K562 (cell line): ENCODE results near the gene LRP10. TPM values are rescaled to one million over a fixed set of nuclear protein-coding genes. Genes with fewer than 3 reads are reported as not detected.

Experiments
- BACH1 ChIP-seq: fragments of 200-800 bp; sonication (Bioruptor generic); IDR thresholded peaks from 2 replicates; pipeline ENCODE4 v1.6.1; 2016; ENCODE audit warnings: missing genetic modification characterization, missing compliant biosample characterization
- CAMTA2 ChIP-seq: fragments of 250-450 bp; sonication (Bioruptor Pico); conservative IDR thresholded peaks from 2 replicates; pipeline ENCODE4 v1.5.1; 2022
- CCNT2 ChIP-seq: IDR thresholded peaks from 2 replicates; pipeline ENCODE4 v1.6.1; 2011; ENCODE audit warnings: borderline replicate concordance, low read depth, mild to moderate bottlenecking, moderate library complexity, mixed read lengths, low read length; ENCODE audit not compliant: insufficient read length; ENCODE audit errors: extremely low read depth
- EGR1 ChIP-seq: fragments of 450-650 bp; conservative IDR thresholded peaks from 2 replicates; pipeline ENCODE4 v1.6.1; 2017; ENCODE audit warnings: mild to moderate bottlenecking
- EHMT2 ChIP-seq: fragments of 450-650 bp; IDR thresholded peaks from 2 replicates; pipeline ENCODE4 v1.6.1; 2018; ENCODE audit warnings: antibody characterized with exemption
- FOXK2 ChIP-seq, 2 experiments: fragments of 450-650 bp; IDR thresholded peaks in 1 of 2; conservative IDR thresholded peaks in 1 of 2; 2 replicates each; pipeline ENCODE4 v1.6.1; 2016; ENCODE audit warnings: low read depth in 2 of 2, mild to moderate bottlenecking in 1 of 2
- HNRNPLL ChIP-seq: fragments of 200-400 bp; formaldehyde crosslinking; IDR thresholded peaks from 2 replicates; pipeline ENCODE4 v1.6.1; 2017; ENCODE audit warnings: low read length, low read depth, mild to moderate bottlenecking; ENCODE audit not compliant: poor library complexity, severe bottlenecking
- L3MBTL2 ChIP-seq: fragments of 450-650 bp; IDR thresholded peaks from 2 replicates; pipeline ENCODE4 v1.6.1; 2016; ENCODE audit warnings: mild to moderate bottlenecking, moderate library complexity
- PML ChIP-seq: IDR thresholded peaks from 2 replicates; pipeline ENCODE4 v1.6.1; 2012; ENCODE audit warnings: low read length, inconsistent platforms
- RBBP5 ChIP-seq: fragments of 200-600 bp; sonication (generic); IDR thresholded peaks from 2 replicates; pipeline ENCODE4 v1.6.1; 2012; ENCODE audit warnings: borderline replicate concordance, mild to moderate bottlenecking, low read length, control low read depth, inconsistent platforms; ENCODE audit not compliant: insufficient read depth, poor library complexity, severe bottlenecking
- RBM17 ChIP-seq: fragments of 200-400 bp; formaldehyde crosslinking; IDR thresholded peaks from 2 replicates; pipeline ENCODE4 v1.6.1; 2017; ENCODE audit warnings: low read depth, mild to moderate bottlenecking, low read length, borderline replicate concordance
- RBM39 ChIP-seq: fragments of 200-400 bp; formaldehyde crosslinking; optimal IDR thresholded peaks from 2 replicates; pipeline ENCODE3; 2018; ENCODE audit warnings: low read depth, low read length
- RHOXF2B ChIP-seq: fragments of 250-450 bp; sonication (Bioruptor Pico); conservative IDR thresholded peaks from 2 replicates; pipeline ENCODE4 v1.5.1; 2021
- SRSF1 ChIP-seq: fragments of 200-400 bp; formaldehyde crosslinking; IDR thresholded peaks from 2 replicates; pipeline ENCODE4 v1.6.1; 2017; ENCODE audit warnings: mild to moderate bottlenecking, low read depth, low read length, moderate library complexity
- TBP ChIP-seq: optimal IDR thresholded peaks from 2 replicates; pipeline ENCODE3; 2011; ENCODE audit warnings: low read depth, low read length, improper control_type of control experiment
- U2AF1 ChIP-seq: fragments of 200-400 bp; formaldehyde crosslinking; optimal IDR thresholded peaks from 2 replicates; pipeline ENCODE3; 2017; ENCODE audit warnings: mild to moderate bottlenecking, low read depth, low read length, moderate library complexity
- ZBTB7A ChIP-seq: IDR thresholded peaks from 2 replicates; pipeline ENCODE4 v1.6.1; 2011; ENCODE audit warnings: low read depth, mild to moderate bottlenecking, low read length, moderate library complexity, borderline replicate concordance; ENCODE audit not compliant: control insufficient read depth
- ZEB2 ChIP-seq: fragments of 450-650 bp; IDR thresholded peaks from 2 replicates; pipeline ENCODE4 v1.6.1; 2016
- ZNF77 ChIP-seq: fragments of 250-450 bp; sonication (Bioruptor Pico); IDR thresholded peaks from 2 replicates; pipeline ENCODE4 v1.5.0; 2020
- ZNF780A ChIP-seq: fragments of 250-450 bp; sonication (Bioruptor Pico); IDR thresholded peaks from 2 replicates; pipeline ENCODE4 v1.5.0; 2021; ENCODE audit warnings: mild to moderate bottlenecking
- ZNF79 ChIP-seq: fragments of 250-450 bp; sonication (Bioruptor Pico); IDR thresholded peaks from 2 replicates; pipeline ENCODE4 v1.4.0; 2020; ENCODE audit warnings: low read depth, mild to moderate bottlenecking, moderate library complexity
- polyA plus RNA-seq, 8 experiments: library from polyadenylated mRNA; depleted of rRNA in 4 of 8; stranded (reverse) in 5 of 8; unstranded in 3 of 8; fragments of >200 nt; fragmentation: Nextera tagmentation in 2 of 8; fragmentation: Illumina TruSeq in 1 of 8; extraction: Ambion mirVana in 2 of 8; extraction: Trizol in 1 of 8; gene quantifications; 2 replicates each; pipeline versions ENCODE4 v1.2.1 to v1.2.3, GENCODE V29; 2011 to 2014; ENCODE audit warnings: inconsistent platforms in 1 of 8, missing spikeins in 1 of 8
- total RNA-seq, 7 experiments: library from RNA; depleted of rRNA in 6 of 7; stranded (reverse); fragments of >200 nt in 6 of 7; fragmentation: Illumina TruSeq in 2 of 7; extraction: Trizol in 2 of 7; gene quantifications; 2 replicates each; pipeline versions ENCODE4 v1.2.1 to v1.2.3, GENCODE V29; 2011 to 2021; ENCODE audit warnings: low replicate concordance in 1 of 7
- TF ChIP-seq, protein P1 (sequence below): fragments of 250-450 bp; sonication (Bioruptor Pico); IDR thresholded peaks from 2 replicates; pipeline ENCODE4 v1.9.0; 2021; ENCODE audit warnings: mild to moderate bottlenecking, inconsistent platforms

LRP10 gene
- total and polyA plus RNA-seq, 9 of the 15 experiments (the other 6 are each of a cell fraction or from before 2014, with no cell fraction given), result 1.3 to 45.5 (median 10.9) TPM

DNA sequence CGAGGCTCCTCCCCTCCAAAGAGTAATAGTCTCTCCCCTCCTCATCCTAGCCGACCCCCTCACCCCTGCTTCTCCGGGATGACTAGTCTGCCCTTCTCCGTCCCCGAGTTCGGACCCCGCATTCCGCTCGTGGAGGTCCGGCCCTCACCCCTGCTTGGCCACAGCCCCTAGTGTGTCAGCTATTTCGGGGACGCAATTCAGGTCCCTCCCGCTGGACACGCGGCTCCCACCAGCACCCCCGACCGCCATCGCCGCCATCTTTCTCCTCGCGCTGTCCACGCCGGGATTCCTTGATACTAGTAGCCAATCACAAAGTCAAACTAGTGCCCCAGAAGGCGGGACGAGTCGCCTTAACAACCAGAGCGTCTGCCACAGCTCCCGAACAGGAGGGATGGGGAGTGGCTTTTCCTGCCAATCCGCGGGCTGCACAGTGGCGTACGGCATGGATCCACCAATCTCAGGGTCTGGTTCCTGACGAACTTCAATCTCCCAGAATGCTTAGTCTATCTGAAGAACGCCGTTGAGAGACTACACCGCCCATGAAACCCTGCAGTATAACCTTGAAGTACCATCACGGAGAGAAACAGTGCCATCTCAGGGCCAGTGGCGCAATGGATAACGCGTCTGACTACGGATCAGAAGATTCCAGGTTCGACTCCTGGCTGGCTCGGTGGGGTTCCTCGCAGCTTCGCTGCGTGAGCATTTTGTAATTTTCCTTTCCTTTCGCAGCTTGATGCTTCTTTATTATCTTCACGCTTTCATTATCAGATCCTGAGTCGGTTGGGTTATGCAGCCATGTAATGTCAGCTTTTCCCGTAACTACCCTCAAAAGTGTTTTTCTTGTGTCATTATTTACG, 57.8 kb downstream of the LRP10 start, which contains the start of gene PRMT5 (continued):
- TF ChIP-seq ZNF79 (CRISPR knock-in tag), result no peak
- TF ChIP-seq EHMT2, result no peak
- TF ChIP-seq PML, result peak; percentile 75
- peak; percentile 65; the same call in 1 of the 2 replicates for TF ChIP-seq BACH1 (tag)
- TF ChIP-seq RBM17, result no peak
- no peak for TF ChIP-seq CAMTA2 (CRISPR knock-in tag)
- no peak for TF ChIP-seq SRSF1
- peak; percentile 83 for TF ChIP-seq RBM39
- TF ChIP-seq HNRNPLL, result peak; percentile 36
- peak; percentile 45; the same call in 1 of the 2 replicates for TF ChIP-seq L3MBTL2
- TF ChIP-seq ZEB2, result no peak
- TF ChIP-seq, protein P1, sequence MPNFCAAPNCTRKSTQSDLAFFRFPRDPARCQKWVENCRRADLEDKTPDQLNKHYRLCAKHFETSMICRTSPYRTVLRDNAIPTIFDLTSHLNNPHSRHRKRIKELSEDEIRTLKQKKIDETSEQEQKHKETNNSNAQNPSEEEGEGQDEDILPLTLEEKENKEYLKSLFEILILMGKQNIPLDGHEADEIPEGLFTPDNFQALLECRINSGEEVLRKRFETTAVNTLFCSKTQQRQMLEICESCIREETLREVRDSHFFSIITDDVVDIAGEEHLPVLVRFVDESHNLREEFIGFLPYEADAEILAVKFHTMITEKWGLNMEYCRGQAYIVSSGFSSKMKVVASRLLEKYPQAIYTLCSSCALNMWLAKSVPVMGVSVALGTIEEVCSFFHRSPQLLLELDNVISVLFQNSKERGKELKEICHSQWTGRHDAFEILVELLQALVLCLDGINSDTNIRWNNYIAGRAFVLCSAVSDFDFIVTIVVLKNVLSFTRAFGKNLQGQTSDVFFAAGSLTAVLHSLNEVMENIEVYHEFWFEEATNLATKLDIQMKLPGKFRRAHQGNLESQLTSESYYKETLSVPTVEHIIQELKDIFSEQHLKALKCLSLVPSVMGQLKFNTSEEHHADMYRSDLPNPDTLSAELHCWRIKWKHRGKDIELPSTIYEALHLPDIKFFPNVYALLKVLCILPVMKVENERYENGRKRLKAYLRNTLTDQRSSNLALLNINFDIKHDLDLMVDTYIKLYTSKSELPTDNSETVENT (CRISPR knock-in tag), result peak; percentile 93
- TF ChIP-seq U2AF1, result no peak
- no peak for TF ChIP-seq ZNF780A
- peak in 1 of 2 experiments; percentile 88; a peak in 3 of 4 replicates for TF ChIP-seq FOXK2 (conservative IDR thresholded peaks at IDR 0.05 in 1 of 2, IDR thresholded peaks at IDR 0.05 in 1 of 2; ENCODE audit: low read depth in 2 of 2)
- TF ChIP-seq EGR1, result no peak
- no peak for TF ChIP-seq CCNT2
- peak; percentile 63; the same call in 1 of the 2 replicates for TF ChIP-seq ZBTB7A
- TF ChIP-seq RBBP5, result peak; percentile 91
- 0 out of 2 replicates have a peak, but pooled peaks have one; percentile 64 for TF ChIP-seq RHOXF2B (CRISPR knock-in tag)
- TF ChIP-seq TBP, result peak; percentile 99
- no peak for TF ChIP-seq ZNF77 (CRISPR knock-in tag)
